GM21576 (cell line): ENCODE results near the gene DPP10.

ENCODE experiments used
- ATAC-seq: cut with Tn5 transposase; IDR thresholded peaks from one replicate; pipeline ENCODE4 v1.9.1; 2021; ENCODE audit warnings: mild to moderate bottlenecking, moderate library complexity; ENCODE audit not compliant: unreplicated experiment

DPP10 gene

GRCh38 chr2:114579542-114579941 is 137.1 kb downstream of the DPP10 start:
- ATAC-seq, result no peak

DNA sequence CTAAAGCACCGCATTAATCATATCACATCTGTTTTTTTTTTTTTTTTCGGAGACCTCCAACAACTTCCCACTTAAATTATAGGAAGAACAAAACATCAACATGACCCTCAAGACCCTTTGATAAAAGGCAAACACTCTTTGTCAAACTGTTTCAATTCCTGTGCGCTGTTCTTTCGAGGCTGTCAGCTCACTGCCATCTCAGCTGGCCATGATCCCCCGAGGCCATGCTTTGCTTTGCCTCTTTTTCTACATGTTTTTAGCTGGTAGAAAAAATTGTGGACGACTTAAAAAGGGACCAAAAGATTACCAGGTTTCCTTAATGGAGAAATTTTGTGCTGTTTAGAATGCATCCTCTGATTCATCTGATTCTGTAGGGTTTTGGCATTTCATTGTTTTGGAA is 138.2 kb downstream of the DPP10 start:
- no peak for ATAC-seq

DNA sequence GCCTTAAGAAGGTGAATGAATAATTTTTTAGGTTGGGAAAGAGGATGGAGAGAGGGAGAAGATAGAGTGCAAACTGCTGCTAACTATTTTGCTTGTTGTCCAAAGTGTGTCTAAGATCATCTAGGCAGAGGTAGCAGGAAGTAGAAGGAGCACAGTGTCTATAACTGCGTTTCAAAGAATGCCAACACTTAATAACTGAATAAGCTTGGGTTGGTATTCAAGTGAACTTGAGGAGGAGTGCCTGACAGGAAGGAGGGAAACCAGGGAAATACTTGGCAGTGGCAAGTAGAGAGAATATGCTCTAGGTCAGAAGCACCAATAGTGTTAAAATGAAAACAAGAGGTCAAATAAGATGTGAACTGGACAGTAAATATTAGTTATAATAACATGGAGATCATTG is 155.9 kb downstream of the DPP10 start:
- no peak for ATAC-seq

DNA sequence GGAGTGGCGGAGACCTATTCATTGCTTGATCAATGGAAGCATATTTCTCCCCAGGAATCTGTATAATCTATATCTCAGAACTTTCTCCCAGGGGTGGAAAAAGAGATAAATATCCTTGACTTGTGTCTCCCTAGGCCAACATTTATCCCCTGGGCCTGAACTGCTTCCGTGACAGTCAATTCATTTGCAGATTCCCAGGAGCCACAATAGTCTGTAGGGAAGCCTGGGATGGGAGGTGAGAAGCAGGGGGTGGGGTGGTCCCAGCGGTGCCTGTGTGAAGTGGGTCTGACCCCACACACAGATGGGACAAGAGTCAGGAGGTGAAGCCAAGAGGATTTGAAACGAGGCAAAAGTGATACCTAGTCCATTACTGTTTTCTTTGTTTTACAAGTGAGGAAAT is 166.8 kb downstream of the DPP10 start:
- ATAC-seq, result no peak

- ATAC-seq, result no peak
Observed at GRCh38 chr2:114609801-114610200, 167.4 kb downstream of the DPP10 start.

GRCh38 chr2:114610677-114611076 is 168.2 kb downstream of the DPP10 start:
- no peak for ATAC-seq

- ATAC-seq, result no peak
Observed at GRCh38 chr2:114614592-114614991, 172.2 kb downstream of the DPP10 start.

DNA sequence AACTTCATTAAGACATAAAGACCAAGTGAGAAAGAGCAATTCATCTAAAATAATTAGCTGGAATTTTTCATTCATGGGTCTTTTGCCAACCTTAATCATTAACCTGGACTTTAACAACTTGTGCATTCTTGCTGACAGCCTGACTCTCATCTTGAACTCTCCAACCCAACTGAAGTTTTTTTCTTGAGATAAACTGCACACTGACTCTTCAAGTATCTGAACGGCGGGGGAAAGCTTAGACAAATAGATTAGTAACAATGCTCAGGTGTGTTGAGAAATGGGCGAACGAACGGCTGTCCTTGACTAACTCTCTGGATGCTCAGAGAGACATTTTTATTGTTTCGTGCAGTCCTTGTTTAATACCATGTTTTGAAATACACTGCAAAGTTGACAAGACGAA is 186.0 kb downstream of the DPP10 start:
- ATAC-seq, result no peak

DNA sequence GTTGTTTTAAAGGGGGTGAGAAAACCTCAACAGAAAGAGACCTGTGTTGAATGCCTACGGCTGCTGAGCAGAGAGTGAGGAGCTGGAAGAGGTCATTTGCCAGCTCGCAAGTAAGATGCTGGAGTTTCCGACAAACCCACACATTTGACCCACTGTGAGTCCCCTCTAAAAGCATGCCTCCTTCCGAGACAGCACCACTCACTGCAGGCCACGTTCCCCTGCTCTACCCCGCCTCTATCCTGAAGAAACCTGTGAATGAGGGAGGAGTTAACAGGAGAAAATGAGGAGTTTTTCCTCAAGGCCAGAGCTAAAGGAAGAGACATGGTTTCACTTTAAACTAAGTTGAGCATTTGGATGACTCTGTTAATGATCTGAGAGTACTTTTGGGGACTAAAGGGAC is 188.7 kb downstream of the DPP10 start:
- ATAC-seq, result no peak

DNA sequence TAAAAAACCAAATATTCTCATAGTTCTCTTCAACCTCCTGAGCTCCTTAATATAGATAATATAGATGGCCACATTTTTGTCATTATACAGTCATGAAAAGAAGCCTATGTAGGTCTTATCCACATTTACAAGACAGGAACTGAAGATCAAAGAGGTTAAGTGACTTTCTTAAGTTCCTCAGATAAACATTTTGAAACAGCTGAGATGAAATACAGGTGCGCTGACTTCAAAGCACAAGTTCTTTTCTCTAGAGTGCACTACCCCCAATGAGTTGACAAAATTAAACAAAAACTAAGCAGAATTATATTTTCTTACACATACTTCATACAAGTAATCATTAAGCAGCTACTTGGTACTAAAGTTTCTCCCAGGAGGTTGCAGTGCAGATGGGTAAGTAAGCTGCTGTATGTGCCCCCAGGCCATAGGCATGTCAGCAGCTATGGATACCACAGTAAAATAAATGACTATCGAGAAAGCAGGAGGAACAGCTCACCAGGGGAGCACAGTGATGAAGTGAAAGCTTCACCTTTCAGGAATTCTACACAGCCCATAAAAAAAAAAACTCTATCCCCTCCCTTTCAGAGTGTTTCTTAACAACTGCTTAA is 199.8 kb downstream of the DPP10 start:
- ATAC-seq, result no peak

- ATAC-seq, result no peak
Observed at GRCh38 chr2:114642988-114643553, 200.6 kb downstream of the DPP10 start.

DNA sequence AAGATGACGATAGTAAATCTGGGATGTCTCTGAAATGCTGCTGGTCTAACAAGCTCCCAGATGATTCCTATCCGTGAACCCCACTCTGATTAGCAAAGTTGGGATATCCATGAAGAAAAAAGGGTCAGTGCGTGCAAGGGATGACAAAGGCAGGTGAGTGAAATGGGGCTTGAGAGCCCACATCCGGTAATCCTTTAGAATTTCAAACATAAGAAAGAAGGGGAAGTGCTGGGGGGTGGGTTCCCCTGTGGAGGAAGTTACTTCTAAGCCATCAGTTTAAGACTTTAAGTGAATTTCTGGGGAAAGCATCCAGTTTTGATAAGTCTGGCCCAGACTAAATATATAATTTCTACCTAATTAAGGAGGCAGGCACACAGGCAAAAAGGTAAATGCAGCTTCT is 209.5 kb downstream of the DPP10 start:
- no peak for ATAC-seq

GRCh38 chr2:114659880-114660279 is 217.4 kb downstream of the DPP10 start:
- ATAC-seq, result no peak

DNA sequence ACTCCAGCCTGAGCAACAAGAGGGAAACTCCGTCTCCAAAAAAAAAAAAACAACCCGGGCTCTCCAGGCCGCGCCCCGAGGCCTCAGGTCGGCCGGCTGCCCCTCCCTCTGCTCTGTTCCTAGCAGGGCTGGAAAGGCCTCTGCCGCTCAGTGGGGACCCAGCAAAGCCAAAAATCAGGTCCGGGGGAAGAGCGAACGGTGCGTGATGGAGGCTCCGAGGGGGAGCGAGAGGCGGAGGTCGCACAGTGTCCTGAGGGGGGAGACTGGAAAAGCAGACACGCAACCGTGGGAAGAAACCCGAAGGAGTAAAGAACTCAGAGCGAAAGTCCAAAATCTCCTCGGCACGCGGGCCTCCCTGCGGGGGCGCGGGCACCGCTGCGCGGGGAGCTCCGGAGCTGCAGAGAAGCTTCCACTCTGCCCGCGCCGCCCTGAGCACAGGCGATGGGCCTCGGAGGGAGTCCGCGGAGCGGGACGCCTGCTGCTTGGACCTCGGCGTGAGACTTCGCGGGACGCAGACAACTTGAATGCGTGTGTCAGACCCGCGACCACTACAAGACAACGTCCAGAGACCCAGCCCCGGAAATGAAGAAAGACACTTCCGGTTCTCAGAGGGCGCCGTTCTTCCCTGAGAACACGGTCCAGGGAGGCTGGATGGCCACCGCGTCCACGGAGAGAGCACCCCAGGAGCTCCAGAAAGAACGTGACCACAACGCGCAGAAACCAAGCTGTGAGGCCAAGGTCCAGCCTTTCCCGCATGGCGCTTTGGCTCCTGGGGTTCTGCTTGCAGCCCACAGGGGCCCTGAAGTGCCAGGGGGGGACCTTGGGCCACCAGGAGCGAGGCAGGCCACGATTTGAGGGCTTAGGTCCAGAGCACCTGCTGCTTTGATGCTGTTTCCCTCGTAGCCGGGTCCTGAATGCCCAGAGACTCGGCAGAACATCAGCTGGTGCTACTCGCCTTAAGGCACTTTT is 219.8 kb downstream of the DPP10 start:
- no peak for ATAC-seq

GRCh38 chr2:114668415-114668814 is 226.0 kb downstream of the DPP10 start:
- ATAC-seq, result no peak

GRCh38 chr2:114683251-114683650 is 240.8 kb downstream of the DPP10 start:
- ATAC-seq, result no peak

- no peak for ATAC-seq
Observed at GRCh38 chr2:114684403-114684802, 242.0 kb downstream of the DPP10 start.

DNA sequence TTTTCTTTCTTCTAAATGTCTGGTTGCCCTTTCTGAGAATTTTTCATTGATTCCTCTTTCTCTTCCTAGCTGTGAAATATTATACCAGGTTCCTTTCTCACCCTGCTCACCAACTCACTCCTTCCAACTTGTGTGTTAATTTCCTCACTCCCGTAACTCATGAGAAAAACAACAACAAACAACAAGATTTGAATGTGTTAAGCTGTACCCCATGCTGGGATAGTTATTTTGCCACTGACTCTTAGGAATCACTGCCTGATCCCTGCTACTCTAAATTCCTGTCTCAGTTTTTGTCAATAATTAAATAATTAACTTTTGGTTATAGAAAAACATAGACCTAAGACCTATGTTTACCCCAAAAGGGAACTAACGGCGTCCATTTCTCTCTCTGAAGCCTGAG is 242.7 kb downstream of the DPP10 start:
- no peak for ATAC-seq

- no peak for ATAC-seq
Observed at GRCh38 chr2:114688241-114688640, 245.8 kb downstream of the DPP10 start.

- no peak for ATAC-seq
Observed at GRCh38 chr2:114698520-114698919, 256.1 kb downstream of the DPP10 start.

DNA sequence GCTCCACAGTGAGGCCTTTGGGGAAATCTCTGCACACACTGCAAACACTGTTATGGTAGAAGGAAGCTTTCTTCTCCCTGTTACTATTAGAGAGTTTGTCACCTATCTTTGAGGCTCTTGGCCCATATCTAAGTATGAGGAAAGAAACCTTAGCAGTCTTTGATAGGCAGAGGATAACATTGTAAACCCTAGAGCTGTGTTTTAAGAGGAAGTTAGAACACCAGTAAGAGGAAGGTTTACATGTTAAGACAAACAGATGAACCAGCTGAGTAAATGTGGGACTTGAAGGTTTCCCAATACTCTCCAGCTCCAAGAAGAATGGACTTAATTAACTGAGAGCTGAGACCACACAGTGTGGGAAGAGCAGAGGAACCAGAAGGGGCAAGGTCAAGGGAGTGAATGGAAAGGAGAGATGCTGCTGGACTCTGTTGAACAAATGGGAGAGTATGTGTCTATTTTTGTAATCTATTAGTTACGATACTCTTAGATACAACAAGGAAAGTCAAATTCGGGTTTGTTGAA is 257.0 kb downstream of the DPP10 start:
- no peak for ATAC-seq

- ATAC-seq, result no peak
Observed at GRCh38 chr2:114700440-114700839, 258.0 kb downstream of the DPP10 start.
